ENCODE measurements around the gene SLAMF8. TPM values are rescaled to one million over a fixed set of nuclear protein-coding genes. Genes with fewer than 3 reads are reported as not detected.

SLAMF8 gene
- total and polyA plus RNA-seq, 8 donors: 0.76 to 4.5 (median 2.5) TPM; not detected in 2

DNA sequence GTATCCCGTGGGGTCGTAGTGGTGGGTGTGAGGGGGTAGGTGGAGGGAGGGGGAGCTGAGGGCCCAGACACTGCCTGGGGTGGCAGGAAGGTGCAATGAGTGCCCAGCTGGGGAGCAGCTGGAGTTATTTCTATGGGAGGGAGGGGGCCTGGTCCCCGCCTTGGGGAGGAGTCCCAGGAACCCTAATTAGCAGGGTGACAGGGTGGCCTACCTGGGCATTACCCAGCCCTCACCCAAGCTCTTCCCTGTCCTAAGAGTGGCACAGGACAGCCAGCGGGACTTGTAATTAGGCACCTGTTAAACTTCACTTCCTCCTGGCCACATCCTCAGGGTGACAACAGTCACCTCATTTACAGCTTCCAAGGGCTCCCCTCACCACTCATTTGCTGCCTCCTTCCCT lies 35.9 kb downstream of the SLAMF8 start, which contains the start of gene VSIG8:
TSS of gene VSIG8 (minus strand) at position 101 of the 400 bp plus-strand sequence. CDS start 136 bp downstream, outside the sequence.
- Histone ChIP-seq H3K9me3 (no peaks in the 10 kb centered on the region), H3K36me3 (peaks cover 0 to 4% (median 0%) of the 10 kb centered on the region in 4 donors), H3K4me1 (peaks cover 0 to 22% (median 8%) of the 10 kb centered on the region in 4 donors), H3K27me3 (no peaks in the 10 kb centered on the region), H3K27ac (no peak within 1 kb of the TSS), H3K4me3 (no peak within 1 kb of the TSS)
- TF ChIP-seq, protein P1, sequence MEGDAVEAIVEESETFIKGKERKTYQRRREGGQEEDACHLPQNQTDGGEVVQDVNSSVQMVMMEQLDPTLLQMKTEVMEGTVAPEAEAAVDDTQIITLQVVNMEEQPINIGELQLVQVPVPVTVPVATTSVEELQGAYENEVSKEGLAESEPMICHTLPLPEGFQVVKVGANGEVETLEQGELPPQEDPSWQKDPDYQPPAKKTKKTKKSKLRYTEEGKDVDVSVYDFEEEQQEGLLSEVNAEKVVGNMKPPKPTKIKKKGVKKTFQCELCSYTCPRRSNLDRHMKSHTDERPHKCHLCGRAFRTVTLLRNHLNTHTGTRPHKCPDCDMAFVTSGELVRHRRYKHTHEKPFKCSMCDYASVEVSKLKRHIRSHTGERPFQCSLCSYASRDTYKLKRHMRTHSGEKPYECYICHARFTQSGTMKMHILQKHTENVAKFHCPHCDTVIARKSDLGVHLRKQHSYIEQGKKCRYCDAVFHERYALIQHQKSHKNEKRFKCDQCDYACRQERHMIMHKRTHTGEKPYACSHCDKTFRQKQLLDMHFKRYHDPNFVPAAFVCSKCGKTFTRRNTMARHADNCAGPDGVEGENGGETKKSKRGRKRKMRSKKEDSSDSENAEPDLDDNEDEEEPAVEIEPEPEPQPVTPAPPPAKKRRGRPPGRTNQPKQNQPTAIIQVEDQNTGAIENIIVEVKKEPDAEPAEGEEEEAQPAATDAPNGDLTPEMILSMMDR (IDR thresholded peaks at IDR 0.05): no peak
- TF ChIP-seq POLR2A (IDR thresholded peaks at IDR 0.05) (no peak), POLR2AphosphoS5 (IDR thresholded peaks at IDR 0.05) (no peak), EP300 (IDR thresholded peaks at IDR 0.05) (no peak)
- WGBS, 5 donors: 72 to 91% (median 81%) methylated on average over 2 to 4 of the region's 4 CpGs
- no peak for DNase-seq
- intact Hi-C loops (cut with DNase I; ENCODE audit: low total_unique reads): no loop called here

- TF ChIP-seq POLR2A (IDR thresholded peaks at IDR 0.05) (no peak), POLR2AphosphoS5 (IDR thresholded peaks at IDR 0.05) (no peak), EP300 (IDR thresholded peaks at IDR 0.05) (no peak)
- TF ChIP-seq, protein P1 (IDR thresholded peaks at IDR 0.05): no peak
- Histone ChIP-seq H3K4me3 (no peak overlapping the region), H3K27me3 (peaks cover 0 to 2% (median 0%) of the 10 kb centered on the region in 3 donors), H3K36me3 (peaks cover 0 to 4% (median 0%) of the 10 kb centered on the region in 4 donors), H3K9me3 (no peaks in the 10 kb centered on the region), H3K27ac (no peak overlapping the region), H3K4me1 (peaks cover 7 to 33% (median 22%) of the 10 kb centered on the region in 4 donors)
- no peak for DNase-seq
- WGBS, 5 donors: 71 to 82% (median 75%) methylated on average over 2 of the region's 2 CpGs
- intact Hi-C loops (cut with DNase I; ENCODE audit: low total_unique reads): no loop called here
Observed at GRCh38 chr1:159864262-159864661, 37.6 kb downstream of the SLAMF8 start.

DNA sequence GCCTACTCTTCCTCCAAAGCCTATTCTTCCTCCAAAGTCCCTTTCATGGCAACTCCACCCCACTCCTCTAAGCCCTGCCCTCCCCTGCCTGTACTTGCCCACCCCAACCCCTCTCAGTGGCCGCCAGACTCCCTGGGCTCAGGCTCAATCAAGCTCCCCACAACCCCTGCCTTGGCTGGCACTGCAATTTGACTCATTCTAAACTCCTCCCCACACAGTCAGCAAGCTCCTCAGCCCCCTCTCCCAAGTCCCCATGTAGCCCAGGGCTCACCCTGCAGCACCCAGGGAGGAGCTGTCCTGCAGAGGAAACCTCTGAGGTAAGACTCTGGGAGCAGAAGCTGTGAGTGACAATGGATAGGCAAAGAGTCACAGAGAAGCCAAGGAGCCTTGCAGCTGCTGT lies 39.4 kb downstream of the SLAMF8 start:
- TF ChIP-seq, protein P1 (IDR thresholded peaks at IDR 0.05): no peak
- TF ChIP-seq EP300 (IDR thresholded peaks at IDR 0.05): no peak
- TF ChIP-seq POLR2A (IDR thresholded peaks at IDR 0.05): no peak
- TF ChIP-seq POLR2AphosphoS5 (IDR thresholded peaks at IDR 0.05): no peak

GRCh38 chr1:159866905-159867663 lies 40.4 kb downstream of the SLAMF8 start:
- no peak for DNase-seq
- 68 to 73% (median 71%) methylated on average over 14 of the region's 14 CpGs for WGBS, 5 donors

More for the DNA sequence above, 39.4 kb downstream of the SLAMF8 start:
- peaks cover 7 to 25% (median 21%) of the 10 kb centered on the region in 4 donors for H3K4me1 ChIP-seq
- no peak overlapping the region for H3K27ac ChIP-seq
- H3K4me3 ChIP-seq: no peak overlapping the region
- peaks cover 0 to 4% (median 0%) of the 10 kb centered on the region in 4 donors for H3K36me3 ChIP-seq
- no peaks in the 10 kb centered on the region for H3K9me3 ChIP-seq
- 61 to 100% (median 79%) methylated on average over 1 of the region's 1 CpG for WGBS, 5 donors
- peaks cover 0 to 15% (median 0%) of the 10 kb centered on the region in 3 donors for H3K27me3 ChIP-seq
- no peak for DNase-seq
- intact Hi-C loops (cut with DNase I; ENCODE audit: low total_unique reads): no loop called here

More at GRCh38 chr1:159866905-159867663, 40.4 kb downstream of the SLAMF8 start:
- no peaks in the 10 kb centered on the region for H3K36me3 ChIP-seq
- H3K27me3 ChIP-seq: peaks cover 0 to 25% (median 0%) of the 10 kb centered on the region in 3 donors
- TF ChIP-seq POLR2AphosphoS5 (IDR thresholded peaks at IDR 0.05) (no peak), POLR2A (IDR thresholded peaks at IDR 0.05) (no peak), EP300 (IDR thresholded peaks at IDR 0.05) (no peak)
- TF ChIP-seq, protein P1 (IDR thresholded peaks at IDR 0.05): no peak
- intact Hi-C loops (cut with DNase I; ENCODE audit: low total_unique reads): no loop called here
- H3K27ac ChIP-seq: peak overlapping the region; percentile 20 to 75 (median 61)
- H3K9me3 ChIP-seq: no peaks in the 10 kb centered on the region
- peaks cover 7 to 25% (median 21%) of the 10 kb centered on the region in 4 donors for H3K4me1 ChIP-seq
- no peak overlapping the region for H3K4me3 ChIP-seq
